Kasumi-1 (cell line): ENCODE results near the gene ELAC2.
A peak's percentile ranks its signal among the peaks of the same experiment; 100 is the strongest.

Experiments
- DNase-seq, 2 experiments: peaks; one replicate each; lab custom pipeline; 2025; lab: John Stamatoyannopoulos, UW

Gene ELAC2

DNA sequence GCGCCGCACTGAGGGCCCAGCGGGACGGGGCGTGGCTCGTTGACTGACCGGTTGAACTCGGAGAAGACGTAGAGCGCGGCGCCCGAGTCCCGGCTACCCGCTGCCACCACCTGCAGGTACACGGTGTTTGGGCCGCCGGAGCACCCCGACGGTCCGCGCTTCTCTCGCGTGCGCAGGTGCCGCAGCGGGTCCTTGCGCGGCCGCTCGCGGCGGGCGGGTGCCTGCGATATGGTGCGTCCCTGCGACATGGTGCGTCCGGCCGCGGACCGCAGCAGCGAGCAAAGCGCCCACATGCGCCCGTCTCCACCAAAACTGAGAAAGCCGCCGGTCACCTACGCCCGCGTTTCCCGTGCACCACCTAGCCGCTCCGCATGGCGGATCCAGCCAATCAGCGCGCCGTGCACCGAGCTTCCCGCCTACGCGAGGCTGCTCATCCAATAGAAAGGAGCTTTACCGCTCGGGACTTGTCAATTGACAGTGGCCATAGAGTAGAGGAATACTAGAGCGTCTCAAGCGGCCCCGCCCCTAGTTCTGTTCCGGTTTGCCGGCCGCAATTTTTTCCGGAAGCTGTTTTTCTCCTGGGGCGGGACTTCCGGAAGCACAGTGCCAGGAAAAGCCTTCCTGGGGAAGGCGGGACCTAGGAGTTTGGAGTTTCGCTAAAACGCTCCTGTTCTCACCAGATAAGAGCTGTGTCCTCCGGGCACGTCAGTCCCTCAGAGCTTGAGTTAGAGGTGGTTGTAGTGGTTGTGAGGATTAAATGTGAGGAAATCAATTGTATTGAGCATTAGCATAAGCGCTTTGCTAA, at the start of gene ELAC2:
TSS of gene ELAC2 (minus strand) at position 373 of the 805 bp plus-strand sequence. CDS start at position 293, 80 bp downstream.
- peak; percentile 91 to 92 for DNase-seq

- no peak for DNase-seq
Observed at GRCh38 chr17:13065032-13065431, 47.2 kb upstream of the ELAC2 start.

DNA sequence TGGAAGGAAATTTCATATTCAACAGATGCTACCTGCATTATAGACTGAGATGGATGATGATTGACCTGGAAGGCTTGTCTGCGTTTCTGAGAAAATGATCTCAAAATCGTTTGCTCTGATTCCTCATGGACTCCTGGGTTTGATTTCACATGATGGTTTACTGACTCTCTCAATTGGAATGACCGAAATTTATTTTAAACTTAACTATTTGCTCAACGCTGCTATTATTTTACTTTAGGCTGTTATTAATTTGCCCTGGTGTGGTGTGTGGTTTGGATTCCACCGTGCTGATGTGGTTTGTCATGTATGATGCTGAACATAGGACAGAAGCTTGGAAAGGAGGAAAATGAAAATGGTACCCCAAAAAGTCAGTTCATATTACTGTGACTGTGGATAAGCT, 37.3 kb upstream of the ELAC2 start:
- no peak for DNase-seq

DNA sequence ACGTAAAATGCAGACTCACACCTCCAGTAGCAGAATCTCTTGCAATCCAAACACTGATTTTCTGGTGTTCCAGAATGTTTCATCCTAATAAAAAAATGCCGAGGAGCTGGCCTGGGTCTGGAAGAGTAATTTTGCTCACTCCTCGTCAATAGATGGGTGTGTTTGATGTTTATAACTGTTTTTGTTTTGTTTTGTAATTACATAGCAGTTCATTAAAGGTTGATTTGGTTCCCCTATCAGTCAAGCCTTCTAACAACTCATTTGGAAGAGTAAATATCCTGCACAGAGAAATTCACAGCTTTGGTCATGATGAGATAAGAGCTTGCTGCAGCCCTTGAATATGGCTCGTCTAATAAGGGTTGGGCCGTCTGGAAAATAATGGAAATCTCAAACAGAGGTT, 36.8 kb upstream of the ELAC2 start:
- no peak for DNase-seq

DNA sequence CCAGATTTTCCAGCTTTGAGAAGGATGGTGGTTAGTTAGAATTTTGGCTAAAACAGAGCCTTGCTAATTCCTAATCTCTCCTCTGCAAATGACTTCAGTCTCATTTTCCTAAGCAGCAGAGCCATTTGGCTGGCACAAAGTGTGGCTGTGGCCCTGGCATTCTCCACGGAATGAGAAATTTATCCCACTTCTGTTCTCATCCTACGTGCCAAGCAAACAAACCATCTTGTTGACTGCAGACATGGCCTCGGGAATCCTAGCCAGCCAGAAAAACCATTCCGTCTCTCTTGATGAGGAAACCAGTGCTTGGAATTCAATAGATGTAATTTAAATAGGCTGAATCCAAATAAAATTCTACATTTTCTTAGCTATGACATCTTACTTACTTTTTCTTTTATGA, 34.1 kb upstream of the ELAC2 start:
- DNase-seq, result no peak

DNA sequence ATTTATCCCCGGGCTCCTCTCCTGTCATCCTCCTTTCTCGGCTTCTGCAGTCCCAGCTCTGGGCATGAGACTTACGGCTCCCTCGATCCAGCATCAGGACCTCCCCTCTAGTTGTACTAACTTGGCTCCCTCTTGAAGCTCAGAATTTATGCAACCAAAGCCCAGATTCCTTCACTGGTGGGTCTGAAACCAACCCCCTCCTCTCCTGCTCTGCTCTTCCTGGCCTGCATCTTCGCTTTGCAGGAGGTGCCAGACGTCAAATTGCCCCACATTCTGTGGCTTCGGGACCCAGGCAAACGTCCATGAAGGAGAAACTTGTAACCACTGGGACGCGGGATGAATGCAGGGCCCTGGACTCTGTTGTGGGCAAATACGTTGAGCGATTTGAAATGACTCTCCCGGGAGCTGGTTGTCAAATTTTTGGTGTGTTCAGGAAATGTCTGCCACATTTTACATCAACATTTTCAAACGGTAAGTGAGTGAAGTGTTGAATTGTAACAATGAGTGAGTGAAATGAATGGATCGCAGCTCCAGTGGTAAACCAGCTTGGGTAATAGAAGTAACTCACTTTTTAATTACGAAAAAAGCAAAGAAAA, 29.3 kb upstream of the ELAC2 start:
- DNase-seq, result no peak

DNA sequence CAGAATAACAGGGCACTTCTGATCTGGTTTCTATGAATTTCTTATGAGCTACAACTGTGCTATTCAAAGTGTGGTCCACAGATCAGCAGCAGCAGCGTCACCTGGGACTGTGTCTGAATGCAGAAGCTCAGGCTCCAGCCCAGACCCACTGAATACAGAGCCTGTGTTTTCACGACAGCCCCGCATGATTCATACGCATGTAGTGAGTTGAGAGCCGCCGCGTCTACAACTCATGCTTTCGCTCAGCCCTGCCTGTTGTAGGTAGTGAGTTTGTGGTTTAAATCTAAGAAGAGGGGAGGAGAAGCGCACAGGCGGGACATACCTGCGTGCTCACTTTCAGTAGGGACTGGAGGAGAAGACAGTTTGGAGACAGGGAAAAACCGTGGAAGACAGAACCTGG, 28.5 kb upstream of the ELAC2 start:
- DNase-seq, result no peak

DNA sequence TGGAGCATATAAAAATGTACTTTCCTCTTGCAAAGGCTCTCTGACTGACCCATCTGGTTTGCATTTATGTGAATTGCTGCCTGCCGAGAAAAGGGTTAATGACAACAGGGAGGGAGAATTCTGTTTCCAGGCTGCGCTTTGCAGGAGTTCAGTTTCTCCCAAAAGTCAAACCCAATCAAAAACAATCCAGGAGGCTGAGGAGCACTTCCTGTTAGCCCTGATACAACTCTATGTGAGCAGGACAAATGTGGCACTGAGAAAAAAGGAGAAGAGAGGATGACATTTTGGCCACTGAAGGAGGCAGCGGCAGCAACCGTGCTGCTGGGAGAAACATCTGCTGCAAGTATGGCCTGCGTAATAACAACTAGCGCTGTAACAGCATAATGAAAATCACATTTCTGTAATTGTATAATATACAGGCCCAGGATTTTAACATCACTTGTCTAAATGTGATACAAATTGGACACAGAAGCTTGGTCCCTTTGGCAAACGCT, 26.8 kb upstream of the ELAC2 start:
- no peak for DNase-seq

GRCh38 chr17:13038931-13039665, 21.3 kb upstream of the ELAC2 start:
- no peak for DNase-seq

DNA sequence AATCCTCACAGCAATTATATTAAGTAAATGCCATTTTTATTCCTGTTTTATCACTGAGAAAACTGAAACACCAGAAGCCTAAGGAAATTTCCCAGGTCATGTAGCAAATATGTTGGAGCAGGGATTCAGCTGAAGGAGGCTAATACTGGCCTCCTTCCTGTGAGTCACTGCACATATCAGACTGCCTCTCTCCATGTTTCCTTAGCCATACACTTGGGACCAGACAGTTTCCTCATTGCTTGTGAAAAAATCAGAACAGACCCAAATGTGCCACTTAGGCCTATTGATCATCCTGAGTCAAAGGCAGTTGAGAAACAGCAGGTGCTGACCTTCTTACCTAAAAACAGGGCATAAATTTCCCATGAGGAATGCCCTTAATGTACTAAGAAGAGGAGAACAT, 18.9 kb upstream of the ELAC2 start:
- DNase-seq, result no peak

- DNase-seq, result no peak
Observed at GRCh38 chr17:13035420-13035819, 17.6 kb upstream of the ELAC2 start.

DNA sequence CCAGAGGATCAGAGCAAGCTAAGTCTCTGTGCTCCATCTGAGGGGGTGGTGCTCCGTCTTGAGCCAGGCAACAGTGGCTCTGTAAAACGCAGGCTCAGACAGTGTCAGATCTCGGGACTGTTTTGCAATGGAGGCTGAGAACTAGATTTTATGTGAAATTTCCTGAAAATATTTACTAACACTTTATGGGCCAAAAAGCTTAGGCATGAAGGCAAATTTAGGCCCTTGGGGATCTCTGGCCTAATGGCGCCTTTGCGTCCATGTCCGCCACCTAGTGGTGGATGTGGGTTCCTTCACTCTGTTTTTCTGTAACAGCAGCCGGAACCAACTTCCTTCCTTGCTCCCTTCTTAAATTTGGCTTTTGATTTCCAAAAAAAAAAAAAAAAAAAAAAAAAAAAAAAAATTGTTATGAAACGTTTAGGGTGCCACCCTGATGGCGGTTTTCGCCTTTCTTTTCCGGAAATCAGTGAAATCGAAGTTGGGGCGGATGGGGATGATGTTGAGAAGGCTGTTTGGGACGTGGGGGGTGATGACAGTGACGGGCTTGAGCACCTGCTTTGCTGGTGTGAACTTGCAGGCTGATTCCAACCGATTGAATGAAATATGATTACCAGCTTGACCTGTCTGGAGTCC, 14.0 kb upstream of the ELAC2 start:
- DNase-seq, result peak; percentile 4 to 5

DNA sequence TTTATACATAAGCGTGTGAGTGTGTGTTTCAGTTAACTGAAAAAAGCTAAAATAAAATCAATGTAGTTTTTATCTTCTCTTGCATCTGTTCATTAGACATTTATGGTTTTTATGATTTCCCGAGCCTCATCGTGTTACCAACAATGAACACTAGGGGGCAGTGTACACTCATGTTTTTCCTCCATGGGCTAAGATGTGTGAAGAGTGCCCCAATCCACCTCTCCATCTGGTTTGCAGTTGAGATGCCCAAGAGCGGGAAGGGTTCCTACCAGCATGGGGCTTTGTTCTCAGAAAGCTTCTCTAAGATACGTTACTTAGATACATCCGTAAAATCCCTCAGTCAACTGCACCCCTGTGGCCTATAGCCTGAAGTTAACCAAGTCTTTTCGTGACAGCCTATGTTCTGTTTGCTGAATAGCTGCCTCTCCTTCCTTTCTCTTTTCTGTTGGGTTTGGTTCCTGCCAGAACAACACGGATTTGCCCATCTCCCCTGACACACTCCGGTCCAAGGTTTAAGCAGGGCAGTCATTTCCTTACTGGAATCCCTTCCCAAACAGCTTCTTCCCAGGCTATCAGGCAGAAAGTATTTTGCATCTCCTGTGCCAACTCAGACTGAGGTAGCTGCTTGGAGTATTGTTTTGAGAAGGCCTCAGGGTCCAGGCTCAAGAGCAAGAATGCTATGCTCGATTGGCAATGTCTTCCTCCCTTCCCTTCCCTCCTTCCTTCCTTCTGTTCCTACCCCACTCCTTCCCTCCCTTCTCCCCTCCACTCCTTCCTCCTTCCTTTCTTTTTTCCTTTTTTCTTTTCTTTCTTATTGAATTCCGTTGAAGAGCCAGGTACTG, 12.9 kb upstream of the ELAC2 start:
- DNase-seq, result peak; percentile 7 to 22

- no peak for DNase-seq
Observed at GRCh38 chr17:13030056-13030455, 12.2 kb upstream of the ELAC2 start.

GRCh38 chr17:13029340-13029739, 11.5 kb upstream of the ELAC2 start:
- no peak for DNase-seq

DNA sequence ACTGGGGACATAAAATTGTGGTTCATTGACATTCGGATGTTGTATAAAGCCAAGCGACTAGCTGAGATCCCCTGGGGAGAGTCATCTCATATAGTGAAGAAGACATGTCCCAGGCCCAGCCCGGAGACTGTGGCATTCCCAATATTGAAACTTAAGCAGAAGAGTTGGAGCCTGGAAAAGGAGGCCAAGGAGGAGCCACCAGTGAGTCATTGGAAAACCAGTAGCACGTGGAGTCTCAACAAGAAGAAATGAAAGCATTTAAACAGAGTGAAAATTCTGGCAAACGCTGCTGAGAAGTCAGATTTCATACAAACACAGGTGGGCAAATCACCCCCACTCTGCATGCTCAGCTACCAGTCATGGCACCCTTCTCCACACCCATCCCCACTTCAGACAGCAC, 9.4 kb upstream of the ELAC2 start:
- no peak for DNase-seq

DNA sequence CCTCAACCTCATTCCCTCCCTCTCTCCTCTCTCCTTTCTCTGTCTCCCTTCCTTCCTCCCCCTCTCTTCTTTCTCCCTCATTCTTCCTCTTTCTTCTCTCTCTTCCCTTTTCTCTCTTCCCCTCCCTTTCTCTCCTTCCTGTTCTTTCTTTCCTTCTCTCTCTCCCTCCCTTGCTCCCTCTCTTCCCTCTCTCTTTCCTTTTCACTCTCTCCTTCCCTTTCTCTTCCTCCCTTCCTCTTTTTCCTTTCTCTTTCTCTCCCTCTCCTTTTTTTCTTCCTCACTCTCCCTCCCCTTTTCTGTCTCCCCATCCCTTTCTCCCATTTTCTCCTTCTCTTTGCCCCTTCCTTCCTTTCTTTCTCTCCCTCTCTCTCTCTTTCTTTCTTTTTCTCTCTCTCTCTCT, 7.9 kb upstream of the ELAC2 start:
- DNase-seq, result no peak

DNA sequence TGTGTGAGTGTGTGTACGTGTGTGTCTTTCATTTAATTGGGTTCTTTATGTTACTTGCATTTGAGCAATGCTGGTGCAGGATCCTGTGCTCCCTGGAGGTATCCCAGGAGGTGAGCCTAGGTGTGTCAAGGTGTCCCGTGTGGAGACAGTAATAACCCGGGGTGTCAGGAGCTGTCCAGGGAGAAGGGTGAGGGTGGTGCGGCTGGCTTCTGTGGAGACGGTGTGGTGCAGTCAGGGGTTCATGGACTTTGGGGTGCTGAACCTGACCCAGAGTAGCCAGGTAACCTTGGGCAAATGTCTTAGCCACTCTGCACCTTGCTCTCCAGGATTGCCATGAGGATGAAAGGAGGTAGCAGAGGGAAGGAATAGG, 7.4 kb upstream of the ELAC2 start:
- no peak for DNase-seq

DNA sequence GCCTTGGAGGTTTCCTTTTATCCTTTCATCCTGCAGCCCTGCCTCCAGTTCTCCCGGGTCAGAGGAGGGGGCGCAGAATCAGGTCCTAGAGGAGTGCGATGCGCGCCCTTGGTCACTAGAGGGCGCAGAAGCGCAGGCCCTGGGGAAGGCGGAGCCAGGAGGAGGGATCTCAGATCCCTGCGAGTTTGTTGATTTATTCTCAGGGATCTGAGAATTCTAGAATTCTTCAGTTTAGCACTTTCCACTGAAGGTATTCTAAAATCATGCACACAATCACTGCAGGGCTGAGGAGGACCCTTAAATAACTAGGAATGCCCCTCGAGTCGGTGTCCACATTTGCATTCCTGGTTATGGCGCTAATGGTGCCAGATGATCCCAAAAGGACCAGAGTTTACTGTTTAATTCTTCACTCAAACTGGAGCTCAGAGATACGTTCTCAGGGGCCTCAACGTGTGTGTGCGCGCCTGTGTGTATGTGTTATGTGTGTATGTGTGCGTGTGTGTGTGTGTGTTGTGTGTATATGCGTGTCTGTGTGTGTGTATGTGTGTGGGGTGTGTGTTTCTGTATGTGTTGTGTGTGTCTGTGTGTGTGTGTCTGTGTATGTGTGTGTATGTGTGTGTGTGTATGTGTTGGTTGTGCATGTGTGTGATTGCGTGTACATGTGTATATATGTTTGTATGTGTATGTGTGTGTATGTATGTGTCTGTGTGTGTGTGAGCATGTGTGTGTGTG, 6.9 kb upstream of the ELAC2 start:
- peak; percentile 12 to 33 for DNase-seq

DNA sequence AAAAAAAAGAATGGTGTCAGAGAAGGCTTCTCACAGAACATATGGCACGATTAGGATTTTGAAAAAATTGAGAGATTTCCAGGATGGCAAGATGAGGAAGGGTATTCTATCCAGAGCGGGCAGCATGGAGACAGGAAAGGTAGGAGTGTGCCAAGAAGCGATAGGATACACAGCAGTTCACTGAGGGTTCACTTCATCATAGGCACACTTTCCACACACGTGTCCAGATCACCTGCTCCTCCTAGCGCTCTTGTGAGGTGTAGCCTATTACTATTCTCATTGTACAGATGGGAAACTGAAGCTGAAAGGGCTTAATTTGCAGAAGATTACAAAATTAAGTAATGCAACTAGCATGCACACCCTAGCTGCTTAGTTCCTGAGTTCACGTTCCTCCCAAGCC, 6.2 kb upstream of the ELAC2 start:
- no peak for DNase-seq
